PC-3 (cell line): ENCODE measurements around the gene PLXDC1. TPM values are rescaled to one million over a fixed set of nuclear protein-coding genes. Genes with fewer than 3 reads are reported as not detected.

Experiments used
- ATAC-seq: fragments of 200-7000 bp; cut with Tn5 transposase; 2 replicates; pipeline ENCODE4 v1.9.1; 2020; ENCODE audit warnings: mild to moderate bottlenecking, moderate library complexity
- BruUV-seq: library from RNA; stranded (reverse); fragments of 400-500 nt; replicated peaks from 2 replicates; lab custom pipeline; 2021; lab: Mats Ljungman, UMichigan
- CTCF ChIA-PET: fragments of 300-600 bp; sonication (Branson Sonifier 250); formaldehyde crosslinking; loops from one replicate; lab custom pipeline; 2022; ENCODE audit warnings: antibody characterized with exemption; lab: Charles Lee
- POLR2A ChIA-PET: fragments of 300-600 bp; sonication (Branson Sonifier 250); formaldehyde crosslinking; loops from one replicate; lab custom pipeline; 2022; ENCODE audit warnings: antibody characterized with exemption; ENCODE audit not compliant: unreplicated experiment; lab: Charles Lee
- DNase-seq: peaks from one replicate; pipeline ENCODE4 v3.0.0-alpha.2; 2015
- H2AFZ ChIP-seq: fragments of 300-600 bp; sonication (generic); 2 replicates; pipeline ENCODE4 v1.6.0; 2016; ENCODE audit warnings: antibody characterized with exemption, low read length
- H3F3A ChIP-seq: fragments of 300-600 bp; sonication (generic); one replicate; pipeline ENCODE4 v1.6.0; 2017; ENCODE audit warnings: antibody characterized with exemption, low read length, control low read depth, mild to moderate bottlenecking; ENCODE audit not compliant: unreplicated experiment
- H3K27ac ChIP-seq: fragments of 300-600 bp; sonication (generic); 2 replicates; pipeline ENCODE4 v1.5.1; 2016; ENCODE audit warnings: mild to moderate bottlenecking, low read length
- H3K27me3 ChIP-seq: fragments of 300-600 bp; sonication (generic); 2 replicates; pipeline ENCODE4 v1.6.1; 2016; ENCODE audit warnings: low read length, mixed read lengths
- H3K36me3 ChIP-seq: fragments of 300-600 bp; sonication (generic); 2 replicates; pipeline ENCODE4 v1.6.1; 2016; ENCODE audit warnings: low read depth, mixed run types, low read length, mixed read lengths
- H3K4me1 ChIP-seq: fragments of 300-600 bp; sonication (generic); 2 replicates; pipeline ENCODE4 v1.5.1; 2016; ENCODE audit warnings: low read length; ENCODE audit not compliant: insufficient read depth
- H3K4me2 ChIP-seq: fragments of 300-600 bp; sonication (generic); 2 replicates; pipeline ENCODE4 v1.6.0; 2016; ENCODE audit warnings: low read length
- H3K4me3 ChIP-seq: fragments of 300-600 bp; sonication (generic); 2 replicates; pipeline ENCODE4 v1.5.1; 2016; ENCODE audit warnings: mild to moderate bottlenecking, low read length, mixed read lengths
- H3K79me2 ChIP-seq: fragments of 300-600 bp; sonication (generic); 2 replicates; pipeline ENCODE4 v1.6.1; 2017; ENCODE audit warnings: low read length, mixed read lengths
- H3K9ac ChIP-seq: fragments of 300-600 bp; sonication (generic); 2 replicates; pipeline ENCODE4 v1.6.0; 2016; ENCODE audit warnings: mild to moderate bottlenecking, low read length
- H3K9me2 ChIP-seq: fragments of 300-600 bp; sonication (generic); replicated peaks from 2 replicates; pipeline ENCODE4 v1.6.1; 2016; ENCODE audit warnings: mixed run types, low read length, mixed read lengths
- H3K9me3 ChIP-seq: fragments of 300-600 bp; sonication (generic); 2 replicates; pipeline ENCODE4 v1.6.1; 2016; ENCODE audit warnings: low read length, mixed read lengths
- H4K20me1 ChIP-seq: fragments of 300-600 bp; sonication (generic); 2 replicates; pipeline ENCODE4 v1.6.1; 2016; ENCODE audit warnings: low read length, mixed read lengths
- EZH2 ChIP-seq: fragments of 300-600 bp; sonication (generic); IDR thresholded peaks from one replicate; pipeline ENCODE4 v1.6.1; 2017; ENCODE audit warnings: antibody characterized with exemption, mild to moderate bottlenecking, low read length; ENCODE audit not compliant: unreplicated experiment
- EZH2phosphoT487 ChIP-seq: fragments of 300-600 bp; sonication (generic); IDR thresholded peaks from 2 replicates; pipeline ENCODE4 v1.6.1; 2018; ENCODE audit warnings: mild to moderate bottlenecking, antibody characterized with exemption, low read length, borderline replicate concordance
- intact Hi-C: fragments of 100-400 bp; cut with micrococcal nuclease; formaldehyde crosslinking; loops from 2 replicates; pipeline ENCODE4 v1.9.0; 2023
- total RNA-seq: library from RNA; depleted of rRNA; stranded (reverse); fragments of >200 nt; gene quantifications from 2 replicates; pipeline ENCODE4 v1.2.3, GENCODE V29; 2014
- TF ChIP-seq, protein P1 (sequence below): fragments of 300-600 bp; sonication (generic); conservative IDR thresholded peaks from 2 replicates; pipeline ENCODE4 v1.5.1; 2017; ENCODE audit warnings: antibody characterized with exemption, low read depth, mild to moderate bottlenecking, low read length

The PLXDC1 gene
- total RNA-seq, 1 experiment from 2014 or later: not detected

DNA sequence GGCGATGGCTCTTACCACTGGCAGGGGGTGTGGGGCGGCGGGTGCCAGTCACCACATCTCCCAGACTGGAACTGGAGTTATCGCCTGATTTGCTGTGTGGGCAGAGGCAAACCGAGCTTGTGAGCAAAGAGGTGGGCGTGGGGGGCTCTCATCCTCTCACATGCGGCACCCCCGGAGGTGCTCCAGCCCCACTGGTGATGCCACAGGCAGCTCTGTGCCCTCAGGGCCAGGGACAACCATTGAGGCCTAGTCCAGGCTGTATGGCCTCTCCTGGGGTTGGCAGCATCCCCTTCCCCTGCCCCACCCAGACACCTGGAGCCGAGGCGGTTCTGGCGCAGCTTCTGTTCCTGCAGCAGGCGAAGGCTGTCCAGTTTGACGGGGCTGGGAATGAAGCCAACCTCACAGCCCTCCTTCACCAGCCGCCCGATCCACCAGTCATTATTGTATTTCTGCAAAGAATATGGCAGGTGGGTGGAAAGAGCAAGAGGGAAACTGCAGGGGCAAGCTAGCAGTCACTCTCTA lies 35.1 kb upstream of the PLXDC1 start:
- H3K79me2 ChIP-seq: no peaks in the 10 kb centered on the region
- ChIA-PET CTCF (no interaction called here), POLR2A (no interaction called here)
- TF ChIP-seq, protein P1, sequence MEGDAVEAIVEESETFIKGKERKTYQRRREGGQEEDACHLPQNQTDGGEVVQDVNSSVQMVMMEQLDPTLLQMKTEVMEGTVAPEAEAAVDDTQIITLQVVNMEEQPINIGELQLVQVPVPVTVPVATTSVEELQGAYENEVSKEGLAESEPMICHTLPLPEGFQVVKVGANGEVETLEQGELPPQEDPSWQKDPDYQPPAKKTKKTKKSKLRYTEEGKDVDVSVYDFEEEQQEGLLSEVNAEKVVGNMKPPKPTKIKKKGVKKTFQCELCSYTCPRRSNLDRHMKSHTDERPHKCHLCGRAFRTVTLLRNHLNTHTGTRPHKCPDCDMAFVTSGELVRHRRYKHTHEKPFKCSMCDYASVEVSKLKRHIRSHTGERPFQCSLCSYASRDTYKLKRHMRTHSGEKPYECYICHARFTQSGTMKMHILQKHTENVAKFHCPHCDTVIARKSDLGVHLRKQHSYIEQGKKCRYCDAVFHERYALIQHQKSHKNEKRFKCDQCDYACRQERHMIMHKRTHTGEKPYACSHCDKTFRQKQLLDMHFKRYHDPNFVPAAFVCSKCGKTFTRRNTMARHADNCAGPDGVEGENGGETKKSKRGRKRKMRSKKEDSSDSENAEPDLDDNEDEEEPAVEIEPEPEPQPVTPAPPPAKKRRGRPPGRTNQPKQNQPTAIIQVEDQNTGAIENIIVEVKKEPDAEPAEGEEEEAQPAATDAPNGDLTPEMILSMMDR: no peak
- TF ChIP-seq EZH2phosphoT487 (no peak), EZH2 (no peak)
- no peaks in the 10 kb centered on the region for H3K9me3 ChIP-seq
- no peak for DNase-seq
- H3K9ac ChIP-seq: no peak overlapping the region
- ATAC-seq: no peak
- no peaks in the 10 kb centered on the region for H3K4me1 ChIP-seq
- H3K36me3 ChIP-seq: no peaks in the 10 kb centered on the region
- H2AFZ ChIP-seq: no peak overlapping the region
- no TSS peak for BruUV-seq
- H3K4me3 ChIP-seq: no peak overlapping the region
- no peak overlapping the region for H3K4me2 ChIP-seq
- H3K9me2 ChIP-seq: no peaks in the 10 kb centered on the region
- no peaks in the 10 kb centered on the region for H4K20me1 ChIP-seq
- no peaks in the 10 kb centered on the region for H3K27me3 ChIP-seq
- no peaks in the 10 kb centered on the region for H3F3A ChIP-seq
- no peak overlapping the region for H3K27ac ChIP-seq
- intact Hi-C loops: no loop called here

DNA sequence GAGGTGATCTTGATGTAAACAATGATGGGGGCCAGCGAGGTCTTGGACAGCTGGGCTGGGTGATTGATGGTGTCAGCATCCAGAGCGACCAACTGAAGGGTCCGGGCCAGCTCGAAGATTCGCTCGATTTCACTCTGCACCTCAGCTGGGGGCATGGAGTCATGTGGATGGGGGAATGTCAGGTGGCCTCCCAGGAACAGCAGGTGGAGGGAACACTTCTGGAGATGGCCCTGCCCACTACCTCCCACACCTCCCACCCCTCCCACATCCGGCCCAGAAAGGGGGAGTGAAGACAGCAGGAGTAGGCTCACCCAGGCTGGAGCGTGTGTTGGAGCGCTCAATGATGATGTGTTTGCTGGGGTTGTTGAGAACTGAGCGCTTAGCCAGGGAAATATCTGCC lies 32.3 kb upstream of the PLXDC1 start:
- POLR2A ChIA-PET: no interaction called here
- Histone ChIP-seq H3K36me3 (no peaks in the 10 kb centered on the region), H3K9me3 (no peaks in the 10 kb centered on the region), H3K27ac (no peak overlapping the region), H3F3A (no peaks in the 10 kb centered on the region), H3K9ac (no peak overlapping the region), H3K9me2 (no peaks in the 10 kb centered on the region), H3K27me3 (no peaks in the 10 kb centered on the region), H4K20me1 (no peaks in the 10 kb centered on the region), H2AFZ (no peak overlapping the region), H3K4me3 (no peak overlapping the region), H3K4me1 (peaks cover 2% of the 10 kb centered on the region; the same call in 1 of the 2 replicates), H3K79me2 (no peaks in the 10 kb centered on the region), H3K4me2 (no peak overlapping the region)
- TF ChIP-seq, protein P1: no peak
- TF ChIP-seq EZH2phosphoT487 (no peak), EZH2 (no peak)
- CTCF ChIA-PET: no interaction called here
- intact Hi-C loops: no loop called here
- BruUV-seq: no TSS peak
- ATAC-seq (no peak), DNase-seq (no peak)

DNA sequence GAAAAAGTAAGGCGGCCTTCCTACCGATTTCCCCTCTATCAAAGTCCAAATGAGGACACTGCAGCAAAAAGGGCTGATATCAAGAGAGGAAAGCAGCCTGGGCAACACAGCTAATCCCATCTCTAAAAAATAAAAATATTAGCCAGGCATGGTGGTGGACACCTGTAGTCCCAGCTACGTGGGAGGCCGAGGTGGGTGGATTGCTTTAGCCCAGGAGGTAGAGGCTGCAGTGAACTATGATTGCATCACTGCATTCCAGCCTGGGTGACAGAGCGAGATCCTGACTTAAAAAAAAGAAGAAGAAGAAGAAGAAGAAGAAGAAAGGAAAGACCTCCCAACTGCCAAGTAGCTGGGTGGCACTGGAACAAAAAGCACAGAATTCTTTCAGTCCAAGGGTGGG lies 31.6 kb upstream of the PLXDC1 start:
- no peaks in the 10 kb centered on the region for H3K27me3 ChIP-seq
- BruUV-seq: no TSS peak
- no peak overlapping the region for H3K4me3 ChIP-seq
- no peaks in the 10 kb centered on the region for H3F3A ChIP-seq
- no peak for DNase-seq
- POLR2A ChIA-PET: no interaction called here
- no peaks in the 10 kb centered on the region for H4K20me1 ChIP-seq
- intact Hi-C loops: no loop called here
- peaks cover 9% of the 10 kb centered on the region; the same call in 1 of the 2 replicates for H3K4me1 ChIP-seq
- ATAC-seq: no peak
- CTCF ChIA-PET: no interaction called here
- H3K4me2 ChIP-seq: no peak overlapping the region
- H3K36me3 ChIP-seq: no peaks in the 10 kb centered on the region
- no peaks in the 10 kb centered on the region for H3K79me2 ChIP-seq
- no peaks in the 10 kb centered on the region for H3K9me3 ChIP-seq
- H2AFZ ChIP-seq: no peak overlapping the region
- no peak for TF ChIP-seq EZH2
- TF ChIP-seq, protein P1: no peak
- no peak for TF ChIP-seq EZH2phosphoT487
- no peaks in the 10 kb centered on the region for H3K9me2 ChIP-seq
- H3K27ac ChIP-seq: no peak overlapping the region
- no peak overlapping the region for H3K9ac ChIP-seq
